GM12878 (cell line): ENCODE measurements around the gene DUSP22. TPM values are rescaled to one million over a fixed set of nuclear protein-coding genes. Genes with fewer than 3 reads are reported as not detected.

Experiments
- ATAC-seq: fragments of 200-7000 bp; cut with Tn5 transposase; 3 replicates; pipeline ENCODE4 v1.9.1; 2020; ENCODE audit warnings: mild to moderate bottlenecking, moderate library complexity
- BruUV-seq: library from RNA; stranded (reverse); fragments of 400-500 nt; replicated peaks from 2 replicates; lab custom pipeline; 2021; lab: Mats Ljungman, UMichigan
- CTCF ChIA-PET: fragments of 300-600 bp; sonication (Branson Sonifier 250); formaldehyde crosslinking; extraction: SDS; loops from one replicate; lab custom pipeline; 2021; ENCODE audit warnings: inconsistent platforms; lab: Yijun Ruan, JAX
- POLR2A ChIA-PET: fragments of 350-600 bp; formaldehyde crosslinking; extraction: SDS; loops from one replicate; lab custom pipeline; 2021; ENCODE audit warnings: inconsistent platforms; lab: Charles Lee
- RAD21 ChIA-PET: fragments of 300-600 bp; sonication (Branson Sonifier 250); formaldehyde crosslinking; loops from one replicate; lab custom pipeline; 2023; ENCODE audit warnings: antibody characterized with exemption; ENCODE audit not compliant: unreplicated experiment; lab: Charles Lee
- SMC1A ChIA-PET: fragments of 300-600 bp; sonication (Branson Sonifier 250); formaldehyde crosslinking; loops from one replicate; lab custom pipeline; 2023; ENCODE audit not compliant: unreplicated experiment, uncharacterized antibody; lab: Charles Lee
- DNase-seq: peaks from one replicate; pipeline ENCODE4 v3.0.0-alpha.2; 2011; ENCODE audit warnings: low read depth, low spot score
- FAIRE-seq: peaks from 3 replicates; lab custom pipeline; 2011; peaks lifted over from hg19 to GRCh38; lab: Jason Lieb, UNC
- H2AFZ ChIP-seq: 2 replicates; pipeline ENCODE4 v1.6.0; 2011; ENCODE audit warnings: low read depth, low read length, control low read depth; ENCODE audit not compliant: control insufficient read depth
- H3K27ac ChIP-seq: 2 replicates; pipeline ENCODE4 v1.5.1; 2011; ENCODE audit warnings: control low read depth; ENCODE audit not compliant: control insufficient read depth, insufficient read depth
- H3K27me3 ChIP-seq, 2 experiments: replicated peaks in 1 of 2; 2 replicates each; pipeline versions ENCODE4 v1.6.0 to v1.6.1; 2011; ENCODE audit warnings: low read length in 1 of 2; ENCODE audit not compliant: control insufficient read depth in 2 of 2, insufficient read depth in 2 of 2
- H3K36me3 ChIP-seq, 2 experiments: 2 replicates each; pipeline ENCODE4 v1.5.1; 2011; ENCODE audit warnings: low read length in 1 of 2; ENCODE audit not compliant: control insufficient read depth in 2 of 2, insufficient read depth in 2 of 2
- H3K4me1 ChIP-seq: 2 replicates; pipeline ENCODE4 v1.6.1; 2011; ENCODE audit warnings: mild to moderate bottlenecking, low read length, moderate library complexity, mixed read lengths; ENCODE audit not compliant: control insufficient read depth, insufficient read depth
- H3K4me2 ChIP-seq: 2 replicates; pipeline ENCODE4 v1.6.0; 2011; ENCODE audit warnings: control low read depth; ENCODE audit not compliant: control insufficient read depth, insufficient read depth
- H3K4me3 ChIP-seq: fragments of 200-600 bp; sonication (generic); 2 replicates; pipeline ENCODE4 v1.5.1; 2016
- H3K79me2 ChIP-seq: 2 replicates; pipeline ENCODE4 v1.6.0; 2011; ENCODE audit warnings: low read length; ENCODE audit not compliant: control insufficient read depth, insufficient read depth
- H3K9ac ChIP-seq: 2 replicates; pipeline ENCODE4 v1.8.0; 2011; ENCODE audit warnings: low read length, control low read depth, mixed read lengths; ENCODE audit not compliant: control insufficient read depth, insufficient read depth
- H3K9me3 ChIP-seq: replicated peaks from 3 replicates; pipeline ENCODE4 v1.5.1; 2011; ENCODE audit warnings: mild to moderate bottlenecking, low read length; ENCODE audit not compliant: control insufficient read depth, insufficient read depth
- H4K20me1 ChIP-seq: 2 replicates; pipeline ENCODE4 v1.6.0; 2011; ENCODE audit not compliant: control insufficient read depth, insufficient read depth
- BCL3 ChIP-seq: IDR thresholded peaks from 2 replicates; pipeline ENCODE4 v1.6.1; 2011; ENCODE audit warnings: borderline replicate concordance, low read depth, mild to moderate bottlenecking, moderate library complexity, low read length; ENCODE audit not compliant: insufficient read depth, poor library complexity, severe bottlenecking
- CBFB ChIP-seq: IDR thresholded peaks from 2 replicates; pipeline ENCODE4 v1.6.1; 2016; ENCODE audit warnings: antibody characterized with exemption, low read depth
- CHD1 ChIP-seq: IDR thresholded peaks from 2 replicates; pipeline ENCODE4 v1.6.1; 2012; ENCODE audit warnings: low read depth, low read length, improper control_type of control experiment
- EED ChIP-seq: sonication (generic); IDR thresholded peaks from 2 replicates; pipeline ENCODE4 v1.6.1; 2016; ENCODE audit warnings: antibody characterized with exemption, low read depth
- HCFC1 ChIP-seq: fragments of 150-350 bp; IDR thresholded peaks from 2 replicates; pipeline ENCODE4 v1.6.1; 2014; ENCODE audit warnings: low read length
- HDAC6 ChIP-seq: fragments of 200-600 bp; sonication (generic); IDR thresholded peaks from one replicate; pipeline ENCODE4 v1.8.0; 2017; ENCODE audit warnings: antibody characterized with exemption; ENCODE audit not compliant: unreplicated experiment
- JUNB ChIP-seq: IDR thresholded peaks from 2 replicates; pipeline ENCODE4 v1.6.1; 2016; ENCODE audit warnings: antibody characterized with exemption, mild to moderate bottlenecking
- MYC ChIP-seq: IDR thresholded peaks from 2 replicates; pipeline ENCODE4 v1.6.1; 2011; ENCODE audit warnings: mild to moderate bottlenecking, low read length, moderate library complexity, inconsistent platforms; ENCODE audit not compliant: insufficient read depth, insufficient replicate concordance, insufficient read length, severe bottlenecking
- NFYB ChIP-seq: IDR thresholded peaks from 2 replicates; pipeline ENCODE4 v1.6.1; 2011; ENCODE audit warnings: low read depth, mild to moderate bottlenecking, low read length, improper control_type of control experiment, moderate library complexity; ENCODE audit not compliant: insufficient read depth
- NRF1 ChIP-seq: conservative IDR thresholded peaks from 2 replicates; pipeline ENCODE4 v1.6.1; 2011; ENCODE audit warnings: mild to moderate bottlenecking, low read depth, low read length, improper control_type of control experiment
- PAX5 ChIP-seq: IDR thresholded peaks from 2 replicates; pipeline ENCODE4 v1.6.1; 2011; ENCODE audit warnings: low read depth, low read length, borderline replicate concordance
- SMAD5 ChIP-seq: IDR thresholded peaks from 2 replicates; pipeline ENCODE4 v1.6.1; 2016; ENCODE audit warnings: antibody characterized with exemption, low read depth
- SPI1 ChIP-seq: IDR thresholded peaks from 2 replicates; pipeline ENCODE4 v1.6.1; 2011; ENCODE audit warnings: low read depth, mild to moderate bottlenecking, low read length, moderate library complexity, borderline replicate concordance; ENCODE audit not compliant: insufficient read depth
- STAT1 ChIP-seq: fragments of 450-650 bp; conservative IDR thresholded peaks from 2 replicates; pipeline ENCODE4 v1.6.1; 2014; ENCODE audit warnings: antibody characterized with exemption, mild to moderate bottlenecking
- ZBED1 ChIP-seq: IDR thresholded peaks from 2 replicates; pipeline ENCODE4 v1.6.1; 2016; ENCODE audit warnings: borderline replicate concordance
- ZNF207 ChIP-seq: fragments of 450-650 bp; IDR thresholded peaks from 2 replicates; pipeline ENCODE4 v1.6.1; 2014; ENCODE audit warnings: antibody characterized with exemption, mild to moderate bottlenecking, borderline replicate concordance
- ZNF274 ChIP-seq: IDR thresholded peaks from one replicate; pipeline ENCODE4 v1.8.0; 2011; ENCODE audit not compliant: insufficient read length, insufficient read depth
- ZNF622 ChIP-seq: fragments of 450-650 bp; IDR thresholded peaks from 2 replicates; pipeline ENCODE4 v1.6.1; 2017; ENCODE audit warnings: mild to moderate bottlenecking, inconsistent platforms
- WGBS: methylation state at CpG from one replicate; pipeline ENCODE4 v1.1.6; 2016; ENCODE audit warnings: low lambda C conversion rate; ENCODE audit not compliant: insufficient replicate concordance, insufficient coverage; ENCODE audit errors: missing lambda C conversion rate; 5-methylcytosine and 5-hydroxymethylcytosine counted together
- in situ Hi-C: fragments of 300-500 bp; cut with MboI; formaldehyde crosslinking; loops from 9 replicates; pipeline ENCODE4 v1.14.3; 2018; ENCODE audit warnings: mixed read lengths
- intact Hi-C: fragments of 100-400 bp; cut with micrococcal nuclease; formaldehyde crosslinking; loops from one replicate; pipeline ENCODE4 v1.14.2; 2022; ENCODE audit not compliant: unreplicated experiment
- polyA plus RNA-seq, 11 experiments: library from polyadenylated mRNA; depleted of rRNA in 4 of 11; unstranded in 6 of 11; stranded (reverse) in 5 of 11; fragments of >200 nt; fragmentation: Nextera tagmentation in 4 of 11; fragmentation: Illumina TruSeq in 1 of 11; extraction: Ambion mirVana in 4 of 11; extraction: Trizol in 1 of 11; gene quantifications; 1 replicate in 1 of 11; 2 replicates in 10 of 11; pipeline versions ENCODE4 v1.2.1 to v1.2.3, GENCODE V29; 2011 to 2016; ENCODE audit warnings: inconsistent platforms in 2 of 11, missing spikeins in 2 of 11, low read depth in 1 of 11
- total RNA-seq, 4 experiments: library from RNA; depleted of rRNA in 3 of 4; stranded (reverse); fragments of >200 nt in 3 of 4; fragmentation: Illumina TruSeq in 1 of 4; extraction: Trizol in 1 of 4; gene quantifications; 2 replicates each; pipeline versions ENCODE4 v1.2.1 to v1.2.3, GENCODE V29; 2013 to 2021
- TF ChIP-seq, protein P1 (sequence below): IDR thresholded peaks from 2 replicates; pipeline ENCODE4 v1.6.1; 2011; ENCODE audit warnings: mild to moderate bottlenecking, low read depth, low read length, moderate library complexity; ENCODE audit not compliant: insufficient replicate concordance
- TF ChIP-seq, protein P2 (sequence below): fragments of 450-650 bp; formaldehyde crosslinking; IDR thresholded peaks from 2 replicates; pipeline ENCODE4 v1.4.0; 2022; ENCODE audit warnings: mild to moderate bottlenecking, moderate library complexity

DUSP22 gene
- total and polyA plus RNA-seq, 10 of the 15 experiments (the other 5 are each of a cell fraction or from before 2014, with no cell fraction given), result 78.9 to 156 (median 107) TPM

DNA sequence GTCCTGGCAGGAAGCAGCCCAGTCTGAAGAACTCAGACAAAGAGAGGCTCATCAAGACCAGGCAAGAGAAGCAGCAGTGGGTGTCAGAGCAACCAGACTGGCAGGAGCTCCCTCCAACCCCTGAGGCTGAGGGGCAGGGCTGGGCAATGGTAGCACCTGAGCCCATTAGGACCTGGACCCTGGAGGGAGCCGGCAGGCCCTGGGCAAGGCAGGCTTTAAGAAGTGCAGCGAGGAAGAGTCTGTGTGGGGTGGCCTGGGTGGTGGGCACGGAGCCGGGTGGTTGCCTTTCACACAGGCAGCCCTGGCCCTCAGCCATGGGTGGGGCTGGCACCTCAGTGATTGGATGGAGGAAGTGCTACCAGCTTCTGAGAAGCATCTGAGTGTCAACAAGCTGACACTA lies 66.1 kb downstream of the DUSP22 start:
- RAD21 ChIA-PET, result interaction anchor here (0.8 to 1.6 kb wide), 6 partner anchors 9 to 131 kb away, joined by 3 to 5 read pairs (median 4); partner anchors contain the start of gene DUSP22
- Histone ChIP-seq H3K4me1 (peaks cover 45% of the 10 kb centered on the region), H3K4me2 (no peak overlapping the region), H3K27me3 (no peaks in the 10 kb centered on the region), H2AFZ (no peak overlapping the region), H3K9me3 (no peaks in the 10 kb centered on the region), H3K36me3 (no peaks in the 10 kb centered on the region; a peak in 1 of 4 replicates), H3K79me2 (no peaks in the 10 kb centered on the region), H3K27ac (no peak overlapping the region), H3K9ac (no peak overlapping the region), H4K20me1 (no peaks in the 10 kb centered on the region), H3K4me3 (no peak overlapping the region)
- 78% methylated on average over 4 of the region's 4 CpGs for WGBS
- in situ Hi-C loops (no loop called here), intact Hi-C loops (no loop called here)
- ATAC-seq, result no peak
- FAIRE-seq, result no peak
- BruUV-seq, result no TSS peak
- SMC1A ChIA-PET, result interaction anchor here (0.8 to 9.6 kb wide), 3 partner anchors 24 to 40 kb away, joined by 3 to 230 read pairs (median 3); no protein-coding TSS in a partner anchor
- CTCF ChIA-PET, result interaction anchor here (0.8 kb wide), 1 partner anchor 9 kb away, joined by 4 read pairs; no protein-coding TSS in a partner anchor
- POLR2A ChIA-PET, result interaction anchor here (1.0 to 1.2 kb wide), 4 partner anchors 26 to 40 kb away, joined by 3 to 6 read pairs (median 4); partner anchors contain the start of gene IRF4
- no peak for DNase-seq
- TF ChIP-seq ZBED1, result no peak
- TF ChIP-seq, protein P1, sequence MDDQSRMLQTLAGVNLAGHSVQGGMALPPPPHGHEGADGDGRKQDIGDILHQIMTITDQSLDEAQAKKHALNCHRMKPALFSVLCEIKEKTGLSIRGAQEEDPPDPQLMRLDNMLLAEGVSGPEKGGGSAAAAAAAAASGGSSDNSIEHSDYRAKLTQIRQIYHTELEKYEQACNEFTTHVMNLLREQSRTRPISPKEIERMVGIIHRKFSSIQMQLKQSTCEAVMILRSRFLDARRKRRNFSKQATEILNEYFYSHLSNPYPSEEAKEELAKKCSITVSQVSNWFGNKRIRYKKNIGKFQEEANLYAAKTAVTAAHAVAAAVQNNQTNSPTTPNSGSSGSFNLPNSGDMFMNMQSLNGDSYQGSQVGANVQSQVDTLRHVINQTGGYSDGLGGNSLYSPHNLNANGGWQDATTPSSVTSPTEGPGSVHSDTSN, result peak; percentile 67
- TF ChIP-seq MYC, result no peak
- no peak for TF ChIP-seq ZNF622
- no peak for TF ChIP-seq ZNF274
- TF ChIP-seq EED, result no peak
- TF ChIP-seq JUNB, result no peak
- no peak for TF ChIP-seq SMAD5
- TF ChIP-seq HDAC6, result no peak
- TF ChIP-seq HCFC1, result no peak
- 0 out of 2 replicates have a peak, but pooled peaks have one; percentile 26 for TF ChIP-seq NFYB
- no peak for TF ChIP-seq ZNF207
- no peak for TF ChIP-seq CBFB
- no peak for TF ChIP-seq CHD1
- no peak for TF ChIP-seq PAX5
- TF ChIP-seq NRF1, result no peak
- no peak for TF ChIP-seq STAT1
- 0 out of 2 replicates have a peak, but pooled peaks have one; percentile 38 for TF ChIP-seq SPI1
- TF ChIP-seq BCL3, result no peak
- TF ChIP-seq, protein P2, sequence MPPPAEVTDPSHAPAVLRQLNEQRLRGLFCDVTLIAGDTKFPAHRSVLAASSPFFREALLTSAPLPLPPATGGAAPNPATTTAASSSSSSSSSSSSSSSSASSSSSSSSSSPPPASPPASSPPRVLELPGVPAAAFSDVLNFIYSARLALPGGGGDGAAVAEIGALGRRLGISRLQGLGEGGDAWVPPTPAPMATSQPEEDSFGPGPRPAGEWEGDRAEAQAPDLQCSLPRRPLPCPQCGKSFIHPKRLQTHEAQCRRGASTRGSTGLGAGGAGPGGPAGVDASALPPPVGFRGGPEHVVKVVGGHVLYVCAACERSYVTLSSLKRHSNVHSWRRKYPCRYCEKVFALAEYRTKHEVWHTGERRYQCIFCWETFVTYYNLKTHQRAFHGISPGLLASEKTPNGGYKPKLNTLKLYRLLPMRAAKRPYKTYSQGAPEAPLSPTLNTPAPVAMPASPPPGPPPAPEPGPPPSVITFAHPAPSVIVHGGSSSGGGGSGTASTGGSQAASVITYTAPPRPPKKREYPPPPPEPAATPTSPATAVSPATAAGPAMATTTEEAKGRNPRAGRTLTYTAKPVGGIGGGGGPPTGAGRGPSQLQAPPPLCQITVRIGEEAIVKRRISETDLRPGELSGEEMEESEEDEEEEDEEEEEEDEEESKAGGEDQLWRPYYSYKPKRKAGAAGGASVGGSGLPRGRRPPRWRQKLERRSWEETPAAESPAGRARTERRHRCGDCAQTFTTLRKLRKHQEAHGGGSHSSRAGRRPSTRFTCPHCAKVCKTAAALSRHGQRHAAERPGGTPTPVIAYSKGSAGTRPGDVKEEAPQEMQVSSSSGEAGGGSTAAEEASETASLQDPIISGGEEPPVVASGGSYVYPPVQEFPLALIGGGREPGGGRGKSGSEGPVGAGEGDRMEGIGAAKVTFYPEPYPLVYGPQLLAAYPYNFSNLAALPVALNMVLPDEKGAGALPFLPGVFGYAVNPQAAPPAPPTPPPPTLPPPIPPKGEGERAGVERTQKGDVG (CRISPR knock-in tag), result no peak
